Hair follicular keratinocyte (primary cell): Measurements from ENCODE around the gene SIPA1L2. TPM values are rescaled to one million over a fixed set of nuclear protein-coding genes. Genes with fewer than 3 reads are reported as not detected.

Experiments used
- total RNA-seq: library from RNA; depleted of rRNA; stranded (reverse); fragments of >200 nt; gene quantifications from 2 replicates; pipeline ENCODE4 v1.2.3, GENCODE V29; 2015

SIPA1L2 gene, protein sequence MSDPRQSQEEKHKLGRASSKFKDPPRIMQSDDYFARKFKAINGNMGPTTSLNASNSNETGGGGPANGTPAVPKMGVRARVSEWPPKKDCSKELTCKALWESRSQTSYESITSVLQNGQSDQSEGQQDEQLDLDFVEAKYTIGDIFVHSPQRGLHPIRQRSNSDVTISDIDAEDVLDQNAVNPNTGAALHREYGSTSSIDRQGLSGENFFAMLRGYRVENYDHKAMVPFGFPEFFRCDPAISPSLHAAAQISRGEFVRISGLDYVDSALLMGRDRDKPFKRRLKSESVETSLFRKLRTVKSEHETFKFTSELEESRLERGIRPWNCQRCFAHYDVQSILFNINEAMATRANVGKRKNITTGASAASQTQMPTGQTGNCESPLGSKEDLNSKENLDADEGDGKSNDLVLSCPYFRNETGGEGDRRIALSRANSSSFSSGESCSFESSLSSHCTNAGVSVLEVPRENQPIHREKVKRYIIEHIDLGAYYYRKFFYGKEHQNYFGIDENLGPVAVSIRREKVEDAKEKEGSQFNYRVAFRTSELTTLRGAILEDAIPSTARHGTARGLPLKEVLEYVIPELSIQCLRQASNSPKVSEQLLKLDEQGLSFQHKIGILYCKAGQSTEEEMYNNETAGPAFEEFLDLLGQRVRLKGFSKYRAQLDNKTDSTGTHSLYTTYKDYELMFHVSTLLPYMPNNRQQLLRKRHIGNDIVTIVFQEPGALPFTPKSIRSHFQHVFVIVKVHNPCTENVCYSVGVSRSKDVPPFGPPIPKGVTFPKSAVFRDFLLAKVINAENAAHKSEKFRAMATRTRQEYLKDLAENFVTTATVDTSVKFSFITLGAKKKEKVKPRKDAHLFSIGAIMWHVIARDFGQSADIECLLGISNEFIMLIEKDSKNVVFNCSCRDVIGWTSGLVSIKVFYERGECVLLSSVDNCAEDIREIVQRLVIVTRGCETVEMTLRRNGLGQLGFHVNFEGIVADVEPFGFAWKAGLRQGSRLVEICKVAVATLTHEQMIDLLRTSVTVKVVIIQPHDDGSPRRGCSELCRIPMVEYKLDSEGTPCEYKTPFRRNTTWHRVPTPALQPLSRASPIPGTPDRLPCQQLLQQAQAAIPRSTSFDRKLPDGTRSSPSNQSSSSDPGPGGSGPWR (N-terminal part only)
- 1.6 and 1.9 TPM in 2 replicates for total RNA-seq

DNA sequence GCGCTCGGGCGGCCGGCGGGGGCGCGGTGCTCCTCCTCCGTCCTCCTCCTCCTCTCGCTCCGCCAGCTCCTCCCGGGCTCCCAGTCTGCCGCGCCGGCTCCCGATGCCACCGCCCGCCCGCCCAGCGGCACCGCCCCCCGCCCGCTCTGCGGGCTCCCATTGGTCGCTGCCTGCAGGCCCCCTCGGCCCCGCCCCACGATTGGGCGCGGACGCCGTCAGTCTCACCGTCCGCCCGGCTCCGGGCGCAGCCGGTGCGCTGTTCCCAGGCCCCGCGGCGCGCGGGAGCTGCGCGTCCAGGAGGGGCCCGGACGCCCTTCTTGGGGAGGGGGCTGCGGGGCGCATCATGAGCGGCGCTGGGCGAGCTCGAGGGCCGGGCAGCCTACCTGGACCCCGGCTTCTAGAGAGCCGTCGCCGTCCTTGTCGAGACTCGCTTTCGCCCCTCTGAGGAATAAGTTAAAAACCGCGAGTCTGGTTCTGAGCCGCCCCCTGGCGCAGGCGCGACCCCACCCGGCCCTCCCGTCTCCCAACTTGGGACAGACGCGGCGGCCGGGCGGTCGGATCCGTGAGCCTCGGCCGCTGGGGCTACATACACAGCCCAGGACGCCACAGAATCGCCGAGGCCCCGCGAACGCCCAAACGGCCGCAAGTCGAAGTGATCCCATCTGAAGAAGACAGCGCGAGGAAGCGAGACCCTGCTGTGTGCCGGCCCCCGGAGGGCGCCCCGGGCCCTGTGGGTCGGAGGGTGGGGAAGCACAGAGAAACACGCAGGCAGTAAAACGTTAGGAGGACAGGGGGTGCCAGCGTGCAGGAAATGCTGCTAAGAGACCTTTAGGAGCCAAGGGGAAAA, at the start of gene SIPA1L2:
TSS of gene SIPA1L2 (minus strand) at position 87 of the 847 bp plus-strand sequence. CDS start 114,794 bp downstream, outside the sequence.

Other genes starting within 250 kb of the SIPA1L2 start
- 0.34 and 0.62 TPM in 2 replicates for gene MAP10, start 175.3 kb upstream of the SIPA1L2 start, total RNA-seq